GM21367 (cell line): ENCODE measurements around the gene AUNIP.

Experiments used
- ATAC-seq: cut with Tn5 transposase; IDR thresholded peaks from one replicate; pipeline ENCODE4 v1.9.1; 2021; ENCODE audit not compliant: unreplicated experiment

The AUNIP gene

DNA sequence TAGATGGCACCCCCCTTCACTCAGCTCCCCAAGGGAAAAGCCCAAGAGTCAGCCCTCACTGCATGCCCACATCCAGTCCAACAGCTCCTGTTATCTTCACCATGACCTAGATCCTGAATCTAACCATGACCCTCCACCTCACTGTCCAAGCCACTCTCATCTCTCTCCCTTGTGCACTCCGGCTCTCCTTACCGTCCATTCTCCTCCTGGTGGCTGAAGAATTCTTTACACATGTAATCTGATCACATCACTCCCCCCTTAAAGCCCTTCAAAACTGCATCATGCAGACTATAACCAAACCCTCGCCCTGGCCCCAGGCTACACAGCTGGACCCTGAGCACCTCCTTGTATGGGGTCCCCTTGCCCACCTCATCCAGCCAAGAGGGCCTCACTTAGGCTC is 30.2 kb upstream of the AUNIP start:
- no peak for ATAC-seq

DNA sequence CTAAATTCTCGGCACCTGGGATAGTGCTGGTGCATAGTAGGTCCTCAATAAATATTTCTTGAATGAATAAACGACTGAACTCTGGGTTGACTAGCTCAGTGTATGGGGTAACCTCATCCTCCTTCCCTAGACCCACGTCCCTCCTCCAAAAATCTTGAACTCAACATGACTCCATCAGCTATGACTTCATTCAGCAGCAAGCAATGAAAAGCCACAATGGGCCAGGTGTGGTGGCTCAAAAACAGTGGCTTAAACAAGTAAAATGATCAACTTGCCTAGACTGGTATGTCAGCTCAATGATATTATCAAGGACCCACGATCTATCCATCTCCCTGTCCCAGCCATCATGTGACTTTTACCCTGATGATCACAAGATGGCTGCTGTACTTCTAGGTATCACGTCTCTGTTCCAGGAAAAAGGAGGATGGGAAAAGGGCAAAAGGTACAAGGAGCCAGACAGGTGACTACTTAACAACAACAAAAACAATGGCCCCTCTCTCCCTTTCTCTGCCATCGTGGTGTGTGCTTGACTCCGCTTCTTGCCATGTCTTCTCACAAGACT is 29.2 kb upstream of the AUNIP start:
- ATAC-seq: no peak

DNA sequence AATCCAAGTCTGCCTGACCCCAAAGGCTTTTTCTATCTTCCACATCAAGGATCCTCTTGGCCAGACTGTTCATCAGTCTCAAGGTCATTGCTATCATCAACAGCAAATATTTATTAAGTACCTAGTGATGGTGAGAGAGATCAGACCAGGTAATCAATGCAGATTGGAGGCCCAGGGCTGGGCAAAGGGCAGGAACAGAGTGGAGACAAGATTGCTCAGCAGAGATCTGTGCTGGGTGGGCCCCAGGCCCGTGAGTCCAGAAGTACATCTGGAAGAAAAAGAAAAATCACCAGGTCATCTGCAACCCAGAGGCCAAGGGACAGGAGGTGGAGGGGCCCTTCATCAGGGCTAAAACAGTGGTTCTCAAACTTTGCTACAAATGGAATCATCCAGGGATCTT is 26.3 kb upstream of the AUNIP start:
- ATAC-seq: no peak

DNA sequence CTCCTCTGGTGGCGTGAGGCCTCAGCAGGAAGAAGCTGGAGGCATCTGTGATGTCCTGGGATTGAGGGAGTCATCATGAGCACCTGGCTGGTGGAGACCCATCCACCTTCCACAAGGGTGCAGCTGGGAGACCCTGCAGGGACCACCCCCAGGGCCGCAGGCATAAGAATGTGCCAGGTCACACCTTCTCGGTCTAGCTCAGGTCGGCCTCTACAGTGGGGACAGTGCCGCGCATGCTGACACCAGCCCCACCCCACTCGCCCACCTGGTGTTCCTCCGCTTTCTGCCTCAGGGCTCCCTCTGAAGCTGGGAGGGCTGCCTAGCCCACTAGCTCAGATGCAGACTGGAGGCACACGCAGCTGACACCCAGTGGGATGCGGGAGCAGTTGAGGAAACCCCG is 22.0 kb upstream of the AUNIP start:
- no peak for ATAC-seq

DNA sequence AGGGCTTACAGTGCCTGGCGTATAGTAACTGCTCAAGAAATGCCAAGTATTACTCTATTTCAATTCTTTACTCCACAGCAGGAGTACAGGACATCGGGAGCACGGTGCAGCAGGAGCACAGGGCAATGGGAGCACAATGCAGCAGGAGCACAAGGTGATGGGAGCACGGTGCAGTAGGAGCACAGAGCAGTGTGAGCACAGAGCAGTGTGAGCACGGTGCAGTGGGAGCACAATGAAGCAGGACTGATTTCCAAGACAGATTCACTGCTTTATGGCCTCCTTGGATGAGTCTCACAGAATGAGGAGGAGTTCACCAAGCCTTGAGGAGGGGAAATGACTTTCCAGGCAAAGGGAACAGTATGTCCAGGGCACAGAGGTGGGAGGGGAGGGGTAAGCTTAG is 21.3 kb upstream of the AUNIP start:
- ATAC-seq: no peak

DNA sequence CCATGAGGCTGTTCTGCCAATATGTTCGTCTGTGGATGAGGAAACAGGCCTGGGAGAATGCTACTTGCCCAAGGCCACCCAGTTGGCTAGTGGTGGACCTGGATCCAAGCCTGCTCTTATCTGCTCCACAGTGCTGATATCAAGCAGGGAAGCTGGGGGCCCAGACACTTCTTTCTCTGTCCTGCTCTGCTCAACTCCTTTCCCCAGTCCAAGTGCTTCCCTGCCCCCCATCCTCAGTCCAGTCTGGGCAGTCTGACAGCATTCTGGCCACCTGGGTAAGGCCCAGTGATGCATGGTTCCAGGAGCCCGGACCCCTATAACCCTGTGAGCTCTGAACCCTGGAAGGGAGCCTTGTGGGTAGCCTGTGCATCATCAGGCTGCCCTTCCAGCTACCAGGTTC is 20.4 kb upstream of the AUNIP start:
- ATAC-seq: no peak

DNA sequence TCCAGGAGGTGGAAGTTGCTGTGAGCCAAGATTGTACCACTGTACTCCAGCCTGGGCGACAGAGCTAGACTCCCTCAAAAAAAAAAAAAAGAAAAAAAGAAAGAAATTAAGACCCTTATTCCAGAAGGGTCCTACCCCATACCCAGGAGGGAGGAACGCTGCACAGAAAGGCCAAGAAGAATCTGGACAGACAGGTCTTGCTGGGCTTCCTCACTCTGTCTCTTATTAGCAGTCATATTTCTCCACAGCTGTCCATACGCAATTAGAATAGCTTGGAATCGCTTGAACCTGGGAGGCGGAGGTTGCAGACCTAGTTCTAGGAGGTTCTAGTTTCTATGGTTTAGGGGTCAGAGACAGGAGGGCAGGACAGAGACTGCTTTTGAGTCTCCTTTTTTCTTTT is 19.4 kb upstream of the AUNIP start:
- no peak for ATAC-seq

DNA sequence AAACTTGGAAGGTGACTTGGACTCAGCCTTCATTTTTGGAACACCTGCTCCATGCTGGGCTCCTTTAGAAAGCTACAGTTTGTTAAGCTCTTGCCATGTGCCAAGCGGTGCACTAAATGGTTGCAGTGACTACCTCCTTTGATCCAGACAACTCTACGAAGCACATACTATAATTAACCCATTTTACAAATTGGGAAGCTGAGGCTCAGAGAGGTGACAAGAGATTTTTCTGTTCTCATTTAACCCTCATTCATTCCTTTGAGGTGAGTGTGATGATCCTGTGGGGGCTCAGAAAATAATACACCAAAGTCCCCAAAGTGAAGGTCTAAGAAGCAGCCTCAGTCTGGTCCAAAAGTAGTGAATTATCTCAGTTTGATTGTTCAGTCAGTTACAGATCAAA is 17.9 kb upstream of the AUNIP start:
- no peak for ATAC-seq

DNA sequence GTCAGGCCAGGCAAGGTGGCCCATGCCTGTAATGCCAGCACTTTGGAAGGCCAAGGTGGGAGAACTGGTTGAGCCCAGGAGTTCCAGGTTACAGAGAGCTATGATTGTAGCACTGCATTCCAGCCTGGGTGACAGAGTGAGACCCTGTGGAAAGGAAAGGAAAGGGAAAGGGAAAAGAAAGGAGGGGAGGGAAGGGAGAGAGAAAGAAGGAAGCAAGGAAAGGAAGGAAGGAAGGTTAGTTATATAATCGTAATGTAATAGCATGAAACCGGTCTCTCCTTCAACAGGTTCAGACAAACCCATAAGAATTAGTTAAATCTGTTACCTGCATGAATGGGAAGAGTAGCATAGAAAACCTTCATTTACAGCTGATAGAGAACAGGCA is 17.4 kb upstream of the AUNIP start:
- no peak for ATAC-seq

DNA sequence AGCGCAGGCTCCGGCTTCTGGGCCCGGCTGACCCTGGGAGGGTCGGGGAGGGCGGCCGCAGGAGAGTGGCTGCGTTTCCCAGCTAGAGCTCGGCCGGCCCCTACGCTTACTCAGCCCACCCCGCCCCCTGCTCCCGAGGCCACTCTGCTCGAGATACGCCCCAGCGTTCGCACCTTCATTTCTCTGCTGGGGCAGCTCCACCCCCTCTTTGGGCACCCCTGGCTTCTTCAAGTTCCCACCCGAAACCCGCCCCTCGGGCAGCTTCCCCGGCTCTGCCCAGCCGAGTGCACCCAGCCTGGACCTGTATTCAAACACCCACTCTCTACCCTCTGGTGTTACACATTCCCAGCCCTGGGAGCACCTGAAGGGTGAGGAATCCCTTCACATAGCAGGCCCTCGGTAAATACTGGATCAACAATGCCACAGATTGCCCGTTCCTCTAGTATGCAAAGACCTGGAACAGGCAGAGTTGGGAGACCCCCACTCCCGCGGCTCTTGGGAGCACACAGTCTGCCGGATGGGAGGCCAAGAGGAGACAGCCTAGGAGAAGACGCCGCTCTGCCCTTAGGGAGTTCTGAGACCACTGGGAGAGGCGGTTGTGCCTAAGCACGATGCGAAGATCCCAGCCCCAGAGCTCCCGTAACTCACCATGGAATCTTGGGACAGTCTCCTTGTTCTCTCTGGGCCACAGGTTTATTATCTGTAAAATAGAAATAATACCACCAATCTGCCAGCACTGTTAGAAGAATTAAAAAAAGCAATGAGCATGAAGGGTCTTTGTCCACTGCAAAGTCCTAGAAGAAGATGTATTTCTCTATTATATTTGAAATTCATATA is 16.8 kb upstream of the AUNIP start:
- no peak for ATAC-seq

DNA sequence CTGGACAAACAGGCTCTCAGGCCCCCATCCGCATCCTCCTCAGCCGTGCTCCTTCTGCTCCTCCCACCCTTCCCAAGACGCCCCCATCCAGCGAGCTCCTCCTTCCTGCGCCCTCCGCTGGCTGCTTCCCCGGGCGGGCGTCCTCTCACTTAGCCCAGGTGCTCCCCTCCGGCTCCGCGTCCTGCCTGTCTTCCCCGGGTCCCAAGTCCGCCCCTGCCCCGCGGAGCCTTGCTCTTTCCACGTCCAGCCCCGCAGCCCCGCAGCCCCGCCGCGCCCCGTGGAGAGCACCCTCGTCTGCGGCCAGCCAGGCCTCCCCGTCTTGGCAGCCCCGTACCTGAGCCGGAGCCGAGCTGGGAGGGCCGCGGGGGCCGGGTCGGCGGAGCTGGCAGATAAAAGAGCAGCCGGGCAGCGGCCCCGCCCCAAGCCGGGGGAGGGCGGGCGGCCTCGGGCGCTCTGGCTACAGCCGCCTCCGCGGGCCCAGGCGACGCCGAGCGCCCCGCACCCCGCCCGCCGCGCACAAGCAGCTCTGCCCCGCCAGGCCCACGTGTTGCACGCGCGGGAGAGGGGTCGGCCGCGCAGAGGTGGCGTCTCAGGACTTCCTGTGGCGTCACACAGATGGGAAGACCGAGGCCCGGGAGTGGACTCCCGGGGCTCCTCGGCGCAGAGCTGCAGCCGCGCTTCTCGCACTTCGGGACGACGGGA is 16.0 kb upstream of the AUNIP start, which contains the start of gene PAQR7:
TSS of gene PAQR7 (minus strand) at position 555 of the 702 bp plus-strand sequence. CDS start 11,869 bp downstream, outside the sequence.
- ATAC-seq: no peak

DNA sequence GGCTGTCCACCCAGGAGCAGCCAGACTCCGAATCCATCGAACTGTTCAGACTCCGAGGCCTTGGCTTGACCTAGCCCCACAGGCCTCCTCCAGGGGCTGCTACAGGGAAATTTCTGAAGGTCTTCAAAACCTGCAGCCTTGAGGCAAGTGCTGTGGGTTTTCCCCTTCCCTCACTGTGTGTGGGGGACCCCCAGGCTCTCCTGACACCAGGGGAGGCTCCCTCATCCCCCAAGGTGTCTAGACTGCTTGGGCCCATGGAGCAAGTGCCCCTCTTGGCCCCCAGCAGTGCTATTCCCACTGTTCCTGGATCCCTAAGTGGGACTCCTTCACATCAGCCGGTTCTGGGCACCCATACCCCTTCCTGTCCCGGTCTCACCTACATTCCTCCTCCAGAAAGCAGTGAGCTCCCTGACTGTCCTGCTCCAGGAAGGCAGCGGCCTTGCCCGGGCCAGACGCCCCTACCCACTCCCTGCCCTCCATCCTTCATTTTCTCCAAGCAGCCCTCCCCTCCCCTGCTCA is 15.4 kb upstream of the AUNIP start:
- ATAC-seq: no peak

DNA sequence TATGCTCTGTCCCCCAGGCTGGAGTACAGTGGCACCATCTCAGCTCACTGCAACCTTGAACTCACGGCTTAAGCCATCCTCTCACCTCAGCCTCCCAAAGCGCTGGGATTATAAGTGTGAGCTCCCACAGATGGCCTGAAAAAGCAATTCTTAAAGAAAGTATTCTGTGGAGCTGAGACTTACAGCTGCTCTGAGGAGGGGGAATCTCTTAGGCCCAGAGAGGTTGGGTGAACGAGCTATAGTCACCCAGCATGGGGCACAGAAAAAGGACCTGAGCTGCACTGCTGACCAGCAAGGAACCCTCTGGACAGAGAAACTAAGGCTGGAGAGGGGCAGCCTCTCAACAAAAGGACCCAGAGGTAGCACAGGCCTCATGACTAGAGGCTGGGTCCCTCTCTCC is 15.0 kb upstream of the AUNIP start:
- no peak for ATAC-seq

DNA sequence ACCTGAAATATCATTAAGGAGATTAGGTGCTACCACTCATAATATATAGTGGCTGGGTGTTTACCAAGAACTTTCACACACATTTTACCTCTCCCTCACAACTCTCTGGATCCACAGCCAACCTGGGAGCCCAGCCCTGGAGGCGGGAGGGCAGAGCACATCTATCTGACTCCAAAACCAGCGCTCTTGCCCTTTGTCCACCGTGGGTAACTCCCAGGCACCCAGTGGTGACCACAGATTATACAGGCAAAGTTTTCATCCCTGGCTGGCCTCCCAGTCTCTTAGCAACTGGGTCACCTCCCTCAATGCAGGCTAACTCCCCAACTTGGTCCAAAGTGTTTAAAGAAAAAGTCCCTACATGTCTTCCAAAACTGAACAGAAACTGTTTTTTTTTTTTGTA is 13.9 kb upstream of the AUNIP start:
- ATAC-seq: no peak

DNA sequence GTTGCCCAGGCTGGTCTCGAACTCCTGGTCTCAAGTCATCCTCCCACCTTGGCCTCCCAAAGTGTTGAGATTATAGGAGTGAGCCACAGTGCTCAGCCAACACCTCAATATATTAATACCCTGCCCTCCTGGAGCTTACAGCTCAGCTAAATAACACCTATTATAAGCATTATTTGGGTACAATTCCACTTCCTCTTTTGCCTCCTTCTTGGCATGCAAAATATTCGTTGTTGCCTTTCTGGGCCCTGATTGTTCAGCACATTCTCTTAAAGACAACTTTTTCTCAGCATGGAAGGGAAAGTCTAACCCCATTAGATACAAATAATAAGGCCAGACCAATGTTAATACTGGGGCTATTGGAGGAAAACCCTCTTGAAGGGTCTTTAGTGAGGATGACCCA is 13.5 kb upstream of the AUNIP start:
- no peak for ATAC-seq

DNA sequence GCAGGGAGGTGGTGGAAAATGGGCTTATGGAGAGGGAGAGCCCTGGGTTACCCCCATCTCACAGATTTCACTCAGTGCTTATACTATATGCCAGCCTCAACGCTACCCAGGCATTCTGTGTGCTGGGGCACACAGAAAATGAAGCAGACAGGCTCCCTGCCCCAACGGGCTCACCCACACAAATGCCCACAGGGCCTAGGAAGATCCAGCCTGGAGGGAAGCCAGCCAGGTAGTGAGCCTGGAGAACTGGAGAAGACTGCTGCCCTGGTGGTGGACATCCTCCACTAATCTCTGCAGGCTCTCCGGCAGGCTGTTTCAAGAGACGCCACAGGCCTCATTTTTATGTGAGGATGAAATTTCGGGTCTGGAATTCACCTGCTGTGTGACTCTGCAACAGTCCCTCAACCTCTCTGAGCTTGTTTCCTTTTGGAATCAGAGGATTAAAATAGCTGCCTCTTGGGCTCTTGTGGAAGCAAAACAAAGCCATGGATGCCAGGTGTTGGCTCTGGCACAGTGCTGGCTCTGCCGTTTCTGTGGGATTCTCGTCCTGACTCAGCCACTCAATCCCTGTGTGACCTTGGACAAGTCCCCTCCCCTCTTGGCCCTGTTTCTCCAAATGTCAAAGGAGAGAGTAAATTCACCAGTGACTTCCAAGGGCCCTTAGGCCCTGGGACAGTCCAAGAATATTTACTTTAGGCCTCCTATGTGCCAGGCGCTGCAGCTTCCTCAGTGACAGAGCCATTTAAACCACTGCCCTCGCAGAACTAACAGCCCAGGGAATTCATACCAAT is 12.6 kb upstream of the AUNIP start:
- ATAC-seq: no peak

DNA sequence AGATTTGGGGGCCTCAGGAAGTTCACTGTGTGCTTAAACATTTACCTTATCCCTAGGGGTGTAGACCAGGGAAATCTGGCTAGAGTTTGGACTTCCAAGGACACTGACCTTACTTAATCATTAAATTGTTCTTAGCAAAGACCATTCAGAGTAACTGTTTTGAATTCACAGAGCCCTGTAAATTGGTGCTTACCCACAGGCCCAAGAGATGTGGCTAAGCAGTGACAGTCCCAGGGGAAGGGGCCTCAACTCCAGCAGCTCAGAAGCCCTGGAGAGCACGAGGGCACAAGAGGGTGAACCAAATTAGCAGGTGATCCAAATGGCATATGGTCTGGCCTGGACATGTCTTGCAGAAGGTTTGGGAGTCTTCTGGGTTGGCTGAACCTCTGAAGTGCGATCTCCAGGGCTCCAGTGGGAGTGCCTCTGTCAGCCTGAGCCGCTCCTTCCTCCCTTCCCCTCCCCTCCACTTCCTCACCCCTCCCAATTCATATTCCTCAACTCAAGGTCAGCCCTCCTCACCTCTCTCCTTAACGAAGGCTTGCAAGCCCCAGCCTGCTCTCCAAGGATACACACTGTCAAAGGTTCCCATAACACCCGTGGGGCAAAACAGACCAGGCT is 11.9 kb upstream of the AUNIP start:
- no peak for ATAC-seq

DNA sequence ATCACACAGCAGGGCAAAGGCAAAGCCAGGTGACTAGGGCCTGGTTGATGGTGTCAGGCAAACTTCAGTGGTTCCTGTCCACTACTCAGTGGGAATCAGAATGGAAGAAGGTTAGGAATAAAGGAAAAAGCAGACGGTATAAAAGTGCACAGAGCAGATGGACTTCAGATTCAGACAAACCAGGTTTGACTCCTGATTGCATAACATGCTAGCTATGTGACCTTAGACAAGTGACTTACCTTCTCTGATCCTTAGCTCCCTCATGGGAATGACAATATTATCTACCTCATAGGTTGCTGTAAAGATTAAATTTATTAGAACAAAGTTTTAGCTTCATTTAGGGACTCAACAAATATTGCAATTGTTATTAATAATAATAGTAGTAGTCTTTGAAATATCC is 11.4 kb upstream of the AUNIP start:
- no peak for ATAC-seq

DNA sequence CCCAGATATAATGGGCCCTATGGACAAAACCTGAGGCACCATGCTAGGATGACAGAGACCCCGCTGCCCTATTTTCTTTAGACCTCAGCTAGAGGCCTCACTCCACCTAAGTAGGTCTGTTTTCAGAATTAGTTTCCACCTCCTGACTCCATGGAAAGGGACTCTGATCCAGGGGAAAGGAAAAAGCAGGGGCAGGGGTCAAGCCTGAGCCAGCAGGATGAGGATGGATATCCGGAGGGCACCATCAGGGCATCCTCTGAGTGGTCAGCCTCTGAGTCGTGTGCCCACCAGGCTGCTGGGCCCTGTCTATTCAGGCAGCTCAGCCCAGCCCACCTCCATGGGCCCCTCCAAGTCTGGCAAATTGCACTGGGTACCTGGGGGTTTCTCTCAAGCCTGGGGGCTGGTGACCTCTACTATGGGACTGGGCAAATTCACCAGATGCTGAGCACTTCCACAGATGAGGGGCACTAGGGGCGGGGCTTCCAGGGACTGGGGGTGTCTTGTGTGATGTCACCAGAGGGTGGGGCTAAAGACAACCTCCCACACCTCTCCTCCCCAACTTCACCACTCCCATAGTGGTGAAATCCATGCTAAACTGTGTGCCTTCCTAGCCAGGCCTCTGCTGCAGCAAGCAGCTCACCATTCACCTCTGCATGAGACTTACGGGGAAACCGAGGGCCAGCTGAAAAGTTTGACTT is 10.8 kb upstream of the AUNIP start:
- no peak for ATAC-seq
